22Rv1 (cell line): ENCODE data around the gene HES2.
"Not testable (repeated sequence)": the region's sequence is repeated elsewhere in the genome, so short reads cannot be mapped to it uniquely, and the experiment has no call there.

Source experiments
- H3K27ac ChIP-seq: fragments of 450-650 bp; 2 replicates; pipeline ENCODE4 v1.5.1; 2017
- ZFX ChIP-seq: fragments of 450-650 bp; IDR thresholded peaks from 2 replicates; pipeline ENCODE4 v1.6.1; 2017; ENCODE audit warnings: antibody characterized with exemption, borderline replicate concordance
- TF ChIP-seq, protein P1 (sequence below): fragments of 450-650 bp; IDR thresholded peaks from 2 replicates; pipeline ENCODE4 v1.5.1; 2017; ENCODE audit warnings: mild to moderate bottlenecking

HES2 gene

GRCh38 chr1:6460301-6461050, 40.8 kb upstream of the HES2 start:
- no peak overlapping the region for H3K27ac ChIP-seq
- TF ChIP-seq, protein P1, sequence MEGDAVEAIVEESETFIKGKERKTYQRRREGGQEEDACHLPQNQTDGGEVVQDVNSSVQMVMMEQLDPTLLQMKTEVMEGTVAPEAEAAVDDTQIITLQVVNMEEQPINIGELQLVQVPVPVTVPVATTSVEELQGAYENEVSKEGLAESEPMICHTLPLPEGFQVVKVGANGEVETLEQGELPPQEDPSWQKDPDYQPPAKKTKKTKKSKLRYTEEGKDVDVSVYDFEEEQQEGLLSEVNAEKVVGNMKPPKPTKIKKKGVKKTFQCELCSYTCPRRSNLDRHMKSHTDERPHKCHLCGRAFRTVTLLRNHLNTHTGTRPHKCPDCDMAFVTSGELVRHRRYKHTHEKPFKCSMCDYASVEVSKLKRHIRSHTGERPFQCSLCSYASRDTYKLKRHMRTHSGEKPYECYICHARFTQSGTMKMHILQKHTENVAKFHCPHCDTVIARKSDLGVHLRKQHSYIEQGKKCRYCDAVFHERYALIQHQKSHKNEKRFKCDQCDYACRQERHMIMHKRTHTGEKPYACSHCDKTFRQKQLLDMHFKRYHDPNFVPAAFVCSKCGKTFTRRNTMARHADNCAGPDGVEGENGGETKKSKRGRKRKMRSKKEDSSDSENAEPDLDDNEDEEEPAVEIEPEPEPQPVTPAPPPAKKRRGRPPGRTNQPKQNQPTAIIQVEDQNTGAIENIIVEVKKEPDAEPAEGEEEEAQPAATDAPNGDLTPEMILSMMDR: no peak
- TF ChIP-seq ZFX: no peak

DNA sequence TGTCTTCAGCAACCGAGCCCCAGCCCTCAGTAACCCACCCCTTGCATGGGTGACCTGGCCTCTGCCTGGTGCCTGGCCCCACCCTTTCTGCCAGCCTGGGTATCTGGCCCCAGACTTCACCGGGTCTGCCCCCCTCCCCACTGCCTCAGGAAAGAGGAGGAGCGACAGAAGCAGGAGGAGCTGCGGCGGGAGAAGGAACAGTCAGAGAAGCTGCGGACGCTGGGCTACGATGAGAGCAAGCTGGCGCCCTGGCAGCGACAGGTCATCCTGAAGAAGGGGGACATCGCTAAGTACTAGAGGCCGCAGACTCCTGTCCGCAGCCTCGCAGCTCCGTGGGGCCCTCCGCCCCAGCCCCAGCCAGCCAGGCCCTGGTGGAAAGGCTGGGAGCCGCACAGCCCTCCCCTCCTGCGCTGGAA, 40.1 kb upstream of the HES2 start:
- no peak for TF ChIP-seq ZFX
- TF ChIP-seq, protein P1: no peak
- no peak overlapping the region for H3K27ac ChIP-seq

DNA sequence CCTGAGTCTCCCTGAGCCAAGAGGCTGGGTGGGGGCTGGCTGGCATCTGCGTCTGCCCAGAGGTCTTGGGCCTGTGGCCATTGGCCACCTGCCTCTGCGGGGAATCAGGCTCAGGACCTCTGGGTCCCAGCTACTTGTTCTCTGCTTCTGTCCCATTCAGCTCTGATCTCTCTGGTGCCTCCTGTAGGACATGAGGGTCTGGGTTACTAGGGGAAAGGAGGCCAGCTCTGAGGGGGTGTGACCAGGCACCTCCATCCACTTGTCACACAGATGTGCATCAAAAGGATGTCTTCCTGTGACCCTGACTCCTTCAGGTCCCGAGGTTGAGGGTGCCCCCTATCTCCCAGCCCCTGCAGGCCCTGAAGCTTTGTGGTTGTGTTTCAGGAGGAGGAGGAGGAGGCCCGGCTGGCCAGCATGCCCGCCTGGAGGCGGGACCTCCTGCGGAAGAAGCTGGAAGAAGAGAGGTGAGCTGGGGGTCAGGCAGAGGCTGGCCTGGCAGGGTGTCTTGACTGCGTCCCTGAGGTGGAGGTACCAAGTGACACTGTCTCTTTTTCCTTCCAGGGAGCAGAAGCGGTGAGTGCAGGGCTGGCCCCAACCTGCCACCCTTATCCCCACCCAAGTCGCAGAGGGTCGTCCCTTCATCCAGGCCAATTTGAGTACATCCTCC, 37.2 kb upstream of the HES2 start:
- TF ChIP-seq, protein P1: no peak
- TF ChIP-seq ZFX: no peak

GRCh38 chr1:6455752-6456520, 36.2 kb upstream of the HES2 start:
- not testable (repeated sequence) for H3K27ac ChIP-seq

More for the DNA sequence above, 37.2 kb upstream of the HES2 start:
- H3K27ac ChIP-seq: no peak overlapping the region

DNA sequence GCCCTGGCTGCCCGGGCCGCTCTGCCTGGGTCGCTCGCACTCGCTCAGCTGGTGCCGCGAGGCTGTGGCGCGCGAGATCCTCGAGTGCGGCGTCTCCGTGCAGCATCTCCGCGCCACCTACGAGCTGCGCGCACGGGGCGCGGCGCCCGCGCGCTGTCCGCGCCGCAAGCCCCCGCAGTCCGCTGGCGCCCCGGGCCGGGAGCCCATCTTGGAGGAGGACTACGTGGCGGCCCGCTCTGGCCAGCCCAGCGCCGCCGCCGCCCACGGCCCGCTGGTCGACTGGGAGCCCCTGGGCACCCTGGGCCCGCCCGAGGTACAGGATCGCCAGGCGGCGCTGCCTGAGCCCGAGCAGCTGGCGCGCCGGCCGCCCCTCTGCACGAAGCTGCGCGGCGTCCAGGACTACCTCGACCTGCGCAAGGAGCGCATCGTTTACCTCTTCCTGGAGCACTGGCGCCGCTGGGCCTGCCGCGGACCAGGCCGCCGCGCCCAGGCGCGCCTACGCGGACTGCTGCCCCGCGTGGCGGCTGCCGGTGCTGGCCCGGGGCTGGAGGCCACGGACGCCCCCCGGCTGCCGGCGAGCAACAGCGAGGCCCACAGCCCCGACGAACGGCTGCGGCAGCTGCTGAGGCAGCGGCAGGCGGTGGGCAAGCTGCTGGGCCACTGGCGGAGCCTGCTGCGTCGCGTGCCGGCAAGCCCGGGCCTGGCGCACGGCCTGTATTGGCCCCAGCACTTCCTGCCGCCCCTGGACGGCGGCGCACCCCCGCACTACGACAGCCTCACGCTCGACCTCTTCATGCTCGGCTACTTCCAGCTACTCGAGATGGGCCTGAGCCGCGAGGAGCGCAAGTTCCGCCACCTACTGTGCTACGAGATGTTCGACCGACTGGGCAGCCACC, 35.4 kb upstream of the HES2 start:
- H3K27ac ChIP-seq: no peak overlapping the region
- TF ChIP-seq ZFX: no peak
- TF ChIP-seq, protein P1: peak; percentile 48

DNA sequence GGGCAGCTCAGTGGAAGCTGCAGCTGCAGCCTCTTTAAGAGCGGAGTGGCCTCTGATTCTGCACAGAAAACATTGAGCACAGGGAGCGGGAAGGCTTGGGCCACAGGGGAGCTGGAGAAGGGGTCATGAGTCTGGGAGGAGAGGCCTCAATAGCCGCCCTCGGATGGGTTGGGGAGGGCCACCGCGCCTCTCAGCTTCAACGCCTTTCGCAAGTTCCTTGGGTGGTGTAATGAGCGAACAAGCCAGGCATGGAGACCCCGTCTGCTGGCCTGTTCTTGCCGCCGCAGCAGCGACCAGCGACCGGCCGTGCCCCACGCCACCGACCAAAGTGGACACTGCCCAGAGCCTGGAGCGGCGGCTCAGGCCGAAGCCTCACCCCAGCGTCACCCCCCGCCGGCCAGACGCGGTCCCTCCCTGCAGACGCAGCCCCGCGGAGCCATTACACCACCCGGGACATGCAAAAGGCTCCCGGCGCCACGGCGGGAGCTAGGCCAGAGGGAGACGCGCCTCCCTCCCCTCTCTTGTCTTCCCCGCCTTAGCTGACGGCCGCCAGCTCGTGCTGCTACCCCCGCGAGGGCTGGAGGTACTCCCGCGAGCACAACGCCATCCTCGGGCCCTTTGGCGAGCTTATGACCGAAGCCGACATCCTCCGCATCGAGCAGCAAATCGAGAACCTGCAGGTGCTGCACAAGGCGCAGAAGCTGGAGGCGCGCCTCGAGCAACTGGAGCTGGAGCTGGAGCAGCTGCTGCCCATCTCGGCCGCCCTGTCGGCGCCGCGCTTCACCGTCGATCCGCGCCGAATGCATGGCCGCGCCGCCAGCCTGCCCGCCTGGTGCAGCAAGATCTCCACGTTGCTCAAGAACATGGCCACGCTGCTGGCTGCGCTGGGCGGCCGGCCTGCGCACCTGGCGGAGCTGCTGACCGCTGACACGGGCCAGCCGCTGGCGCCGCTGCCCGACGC, 34.5 kb upstream of the HES2 start:
- not testable (repeated sequence) for H3K27ac ChIP-seq

GRCh38 chr1:6450943-6451373, 31.2 kb upstream of the HES2 start:
- no peak overlapping the region for H3K27ac ChIP-seq
- TF ChIP-seq, protein P1: no peak
- TF ChIP-seq ZFX: no peak

DNA sequence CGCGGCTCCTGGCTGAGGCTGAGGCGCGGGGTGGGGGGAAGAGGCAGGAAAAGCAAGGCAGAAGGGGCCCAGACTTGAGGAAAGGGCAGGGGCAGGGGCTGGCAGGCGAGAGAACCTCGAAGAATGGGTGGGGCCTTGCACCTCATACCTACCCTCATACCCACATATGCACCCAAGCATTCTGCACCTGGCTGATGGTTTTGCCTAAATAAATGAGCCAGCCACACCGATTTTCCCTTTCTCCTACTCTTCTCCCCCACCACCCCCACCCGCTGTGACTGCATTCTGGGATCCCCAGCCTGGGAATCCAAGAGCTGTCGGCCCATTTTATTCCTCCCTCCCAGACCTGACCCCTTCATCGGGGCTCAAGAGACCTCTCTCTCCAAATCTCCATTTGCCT, 30.8 kb upstream of the HES2 start:
- not testable (repeated sequence) for H3K27ac ChIP-seq
